RWPE2 (cell line): Measurements from ENCODE around the gene CFAP43.

Experiments
- ATAC-seq: fragments of 200-7000 bp; cut with Tn5 transposase; 3 replicates; pipeline ENCODE4 v1.9.1; 2021; ENCODE audit warnings: low read depth
- DNase-seq: peaks from one replicate; pipeline ENCODE4 v3.0.0-alpha.2; 2020; ENCODE audit warnings: low spot score
- H3K27ac ChIP-seq: fragments of 450-650 bp; 2 replicates; pipeline ENCODE4 v1.5.1; 2017; ENCODE audit warnings: mild to moderate bottlenecking; ENCODE audit not compliant: poor library complexity, severe bottlenecking
- H3K27me3 ChIP-seq: fragments of 250-450 bp; sonication (Bioruptor Pico); 2 replicates; pipeline ENCODE4 v1.5.1; 2021; ENCODE audit warnings: mild to moderate bottlenecking, moderate library complexity; ENCODE audit not compliant: insufficient read depth, poor library complexity, severe bottlenecking
- H3K36me3 ChIP-seq: fragments of 250-450 bp; sonication (Bioruptor Pico); 2 replicates; pipeline ENCODE4 v1.5.1; 2020; ENCODE audit warnings: low read depth, mild to moderate bottlenecking, moderate library complexity
- H3K4me1 ChIP-seq: fragments of 250-450 bp; sonication (Bioruptor Pico); 2 replicates; pipeline ENCODE4 v1.5.1; 2021; ENCODE audit warnings: mild to moderate bottlenecking, moderate library complexity; ENCODE audit not compliant: insufficient read depth, poor library complexity, severe bottlenecking
- H3K4me3 ChIP-seq: fragments of 250-450 bp; sonication (Bioruptor Pico); 2 replicates; pipeline ENCODE4 v1.5.1; 2021; ENCODE audit warnings: mild to moderate bottlenecking, moderate library complexity; ENCODE audit not compliant: severe bottlenecking
- H3K9me3 ChIP-seq: fragments of 250-450 bp; sonication (Bioruptor Pico); 2 replicates; pipeline ENCODE4 v1.5.1; 2021; ENCODE audit warnings: mild to moderate bottlenecking, moderate library complexity; ENCODE audit not compliant: severe bottlenecking
- CTCF ChIP-seq: fragments of 450-650 bp; IDR thresholded peaks from one replicate; pipeline ENCODE4 v1.5.1; 2017; ENCODE audit warnings: mild to moderate bottlenecking, moderate library complexity; ENCODE audit not compliant: poor library complexity, severe bottlenecking

Gene CFAP43

GRCh38 chr10:104128214-104128613 lies 104.0 kb downstream of the CFAP43 start:
- TF ChIP-seq CTCF, result no peak
- Histone ChIP-seq H3K9me3 (no peaks in the 10 kb centered on the region), H3K27ac (no peak overlapping the region), H3K4me1 (peaks cover 6% of the 10 kb centered on the region), H3K27me3 (no peaks in the 10 kb centered on the region), H3K4me3 (no peak overlapping the region), H3K36me3 (peaks cover 28% of the 10 kb centered on the region)
- no peak for DNase-seq
- ATAC-seq, result 0 out of 3 replicates have a peak, but pooled peaks have one; percentile 49

- H3K27ac ChIP-seq, result no peak overlapping the region
- ATAC-seq (peak; percentile 68), DNase-seq (no peak)
- H3K36me3 ChIP-seq, result peaks cover 32% of the 10 kb centered on the region
- H3K27me3 ChIP-seq, result no peaks in the 10 kb centered on the region
- peaks cover 10% of the 10 kb centered on the region for H3K4me1 ChIP-seq
- peak; percentile 61 for TF ChIP-seq CTCF
- no peaks in the 10 kb centered on the region for H3K9me3 ChIP-seq
- no peak overlapping the region for H3K4me3 ChIP-seq
These were observed 104.8 kb downstream of the CFAP43 start for GRCh38 chr10:104127411-104127810.

GRCh38 chr10:104123397-104123796 lies 108.8 kb downstream of the CFAP43 start:
- DNase-seq (no peak), ATAC-seq (no peak)
- Histone ChIP-seq H3K4me3 (peak overlapping the region; percentile 56), H3K27me3 (no peaks in the 10 kb centered on the region), H3K36me3 (peaks cover 32% of the 10 kb centered on the region), H3K27ac (peak overlapping the region; percentile 99), H3K4me1 (peaks cover 34% of the 10 kb centered on the region), H3K9me3 (no peaks in the 10 kb centered on the region)
- TF ChIP-seq CTCF, result peak; percentile 89

- Histone ChIP-seq H3K36me3 (peaks cover 32% of the 10 kb centered on the region), H3K9me3 (no peaks in the 10 kb centered on the region), H3K27me3 (no peaks in the 10 kb centered on the region), H3K4me1 (peaks cover 43% of the 10 kb centered on the region), H3K4me3 (peak overlapping the region; percentile 56), H3K27ac (peak overlapping the region; percentile 99)
- no peak for DNase-seq
- no peak for ATAC-seq
- no peak for TF ChIP-seq CTCF
These were observed 109.7 kb downstream of the CFAP43 start for GRCh38 chr10:104122225-104123107.
